K562 (cell line): ENCODE data around the gene CMTM4. TPM values are rescaled to one million over a fixed set of nuclear protein-coding genes. Genes with fewer than 3 reads are reported as not detected.

Source experiments
- ATAC-seq: fragments of 200-7000 bp; cut with Tn5 transposase; 3 replicates; pipeline ENCODE4 v1.9.1; 2020; ENCODE audit warnings: moderate library complexity
- BruUV-seq: library from RNA; stranded (reverse); fragments of 400-500 nt; replicated peaks from 2 replicates; lab custom pipeline; 2021; lab: Mats Ljungman, UMichigan
- CTCF ChIA-PET: fragments of 300-600 bp; formaldehyde crosslinking; extraction: SDS; loops from one replicate; lab custom pipeline; 2021; ENCODE audit warnings: low intra/inter-chr PET ratio; lab: Yijun Ruan, JAX
- POLR2A ChIA-PET: fragments of 300-600, 350-650 bp; sonication (Branson Sonifier 250); formaldehyde crosslinking; extraction: SDS; loops from one replicate; lab custom pipeline; 2021; ENCODE audit warnings: antibody characterized with exemption, inconsistent platforms; lab: Yijun Ruan, JAX
- DNase-seq, 4 experiments: peaks; one replicate each; pipeline versions ENCODE4 v3.0.0 to v3.0.0-alpha.2; 2011 to 2018; ENCODE audit warnings: low spot score in 3 of 4, mixed read lengths in 3 of 4; ENCODE audit errors: extremely low read depth in 1 of 4
- FAIRE-seq: peaks from 2 replicates; lab custom pipeline; 2011; peaks lifted over from hg19 to GRCh38; lab: Jason Lieb, UNC
- H2AFZ ChIP-seq: 2 replicates; pipeline ENCODE4 v1.6.0; 2011; ENCODE audit warnings: low read depth, low read length, control low read depth, inconsistent platforms
- H3K27ac ChIP-seq: fragments of 200-600 bp; 3 replicates; pipeline ENCODE4 v1.8.0; 2011; ENCODE audit warnings: low read depth, mild to moderate bottlenecking, control low read depth, inconsistent platforms, low read length, moderate library complexity, mixed read lengths; ENCODE audit errors: extremely low read depth
- H3K27me3 ChIP-seq, 2 experiments: fragments of 300-600 bp in 1 of 2; 2 replicates in 1 of 2; 3 replicates in 1 of 2; pipeline versions ENCODE4 v1.6.0 to v1.8.0; 2011; ENCODE audit warnings: inconsistent platforms in 2 of 2, low read length in 2 of 2, mild to moderate bottlenecking in 1 of 2, mixed read lengths in 1 of 2, moderate library complexity in 1 of 2; ENCODE audit not compliant: control insufficient read depth in 2 of 2, insufficient read depth in 2 of 2
- H3K36me3 ChIP-seq: fragments of 300-600 bp; 3 replicates; pipeline ENCODE4 v1.8.0; 2011; ENCODE audit warnings: mild to moderate bottlenecking, low read length, inconsistent platforms; ENCODE audit not compliant: control insufficient read depth, insufficient read depth
- H3K4me1 ChIP-seq, 2 experiments: fragments of 200-600 bp in 1 of 2; replicated peaks in 1 of 2; 2 replicates in 1 of 2; 3 replicates in 1 of 2; pipeline versions ENCODE4 v1.5.1 to v1.8.0; 2011; ENCODE audit warnings: inconsistent platforms in 2 of 2, low read length in 2 of 2, mild to moderate bottlenecking in 1 of 2, mixed read lengths in 1 of 2, moderate library complexity in 1 of 2; ENCODE audit not compliant: control insufficient read depth in 2 of 2, insufficient read depth in 2 of 2
- H3K4me2 ChIP-seq: 2 replicates; pipeline ENCODE4 v1.6.1; 2011; ENCODE audit warnings: low read length, control low read depth, inconsistent platforms, mixed read lengths; ENCODE audit not compliant: insufficient read depth
- H3K4me3 ChIP-seq: fragments of 200-600 bp; sonication (generic), shearing (Covaris generic); 2 replicates; pipeline ENCODE4 v1.5.1; 2016; ENCODE audit warnings: control low read depth, inconsistent platforms
- H3K79me2 ChIP-seq: fragments of 200-600 bp; 3 replicates; pipeline ENCODE4 v1.8.0; 2011; ENCODE audit warnings: low read length, inconsistent platforms; ENCODE audit not compliant: control insufficient read depth, insufficient read depth
- H3K9ac ChIP-seq, 2 experiments: 2 replicates each; pipeline versions ENCODE4 v1.6.0 to v1.6.1; 2011; ENCODE audit warnings: low read depth in 2 of 2, low read length in 2 of 2, control low read depth in 1 of 2, inconsistent platforms in 1 of 2, mild to moderate bottlenecking in 1 of 2, mixed read lengths in 1 of 2; ENCODE audit not compliant: insufficient read depth in 1 of 2
- H3K9me1 ChIP-seq: one replicate; pipeline ENCODE4 v1.6.0; 2011; ENCODE audit warnings: inconsistent platforms, mild to moderate bottlenecking, low read length, moderate library complexity; ENCODE audit not compliant: control insufficient read depth, insufficient read depth
- H3K9me3 ChIP-seq: replicated peaks from 2 replicates; pipeline ENCODE4 v1.5.1; 2011; ENCODE audit warnings: low read depth, low read length, inconsistent platforms; ENCODE audit not compliant: control insufficient read depth, insufficient read depth
- H4K20me1 ChIP-seq: replicated peaks from 2 replicates; pipeline ENCODE4 v1.6.1; 2011; ENCODE audit warnings: low read length, inconsistent platforms, mixed read lengths; ENCODE audit not compliant: control insufficient read depth, insufficient read depth
- DACH1 ChIP-seq: fragments of 450-650 bp; IDR thresholded peaks from 2 replicates; pipeline ENCODE4 v1.6.1; 2018; ENCODE audit not compliant: partially characterized antibody
- GABPB2 ChIP-seq: fragments of 250-450 bp; sonication (Bioruptor Pico); conservative IDR thresholded peaks from 2 replicates; pipeline ENCODE4 v1.5.1; 2021; ENCODE audit warnings: mild to moderate bottlenecking
- MEF2D ChIP-seq: conservative IDR thresholded peaks from 2 replicates; pipeline ENCODE4 v1.6.1; 2016; ENCODE audit warnings: low read depth, missing genetic modification characterization, missing compliant biosample characterization
- MEIS2 ChIP-seq: fragments of 450-650 bp; IDR thresholded peaks from 2 replicates; pipeline ENCODE4 v1.6.1; 2014; ENCODE audit warnings: mild to moderate bottlenecking; ENCODE audit not compliant: partially characterized antibody
- ZFP30 ChIP-seq: fragments of 250-450 bp; sonication (Bioruptor Pico); IDR thresholded peaks from 2 replicates; pipeline ENCODE4 v1.8.0; 2022; ENCODE audit warnings: moderate library complexity, mild to moderate bottlenecking, inconsistent platforms, borderline replicate concordance
- WGBS: fragments of 100-300 bp; shearing (Covaris generic); methylation state at CpG from one replicate; pipeline ENCODE4 v1.1.6; 2016; ENCODE audit warnings: low coverage, mixed read lengths; ENCODE audit not compliant: insufficient coverage; ENCODE audit errors: missing lambda C conversion rate; 5-methylcytosine and 5-hydroxymethylcytosine counted together
- in situ Hi-C: fragments of 300-500 bp; cut with MboI; formaldehyde crosslinking; loops from 4 replicates; pipeline ENCODE4 v1.15.0; 2018; ENCODE audit warnings: inconsistent platforms, mixed read lengths
- intact Hi-C: fragments of 100-400 bp; cut with micrococcal nuclease; formaldehyde crosslinking; loops from 2 replicates; pipeline ENCODE4 v1.14.2; 2022
- polyA plus RNA-seq, 8 experiments: library from polyadenylated mRNA; depleted of rRNA in 4 of 8; stranded (reverse) in 5 of 8; unstranded in 3 of 8; fragments of >200 nt; fragmentation: Nextera tagmentation in 2 of 8; fragmentation: Illumina TruSeq in 1 of 8; extraction: Ambion mirVana in 2 of 8; extraction: Trizol in 1 of 8; gene quantifications; 2 replicates each; pipeline versions ENCODE4 v1.2.1 to v1.2.3, GENCODE V29; 2011 to 2014; ENCODE audit warnings: inconsistent platforms in 1 of 8, missing spikeins in 1 of 8
- total RNA-seq, 7 experiments: library from RNA; depleted of rRNA in 6 of 7; stranded (reverse); fragments of >200 nt in 6 of 7; fragmentation: Illumina TruSeq in 2 of 7; extraction: Trizol in 2 of 7; gene quantifications; 2 replicates each; pipeline versions ENCODE4 v1.2.1 to v1.2.3, GENCODE V29; 2011 to 2021; ENCODE audit warnings: low replicate concordance in 1 of 7
- TF ChIP-seq, protein P1 (sequence below): fragments of 250-450 bp; sonication (Bioruptor Pico); IDR thresholded peaks from 2 replicates; pipeline ENCODE4 v1.4.0; 2020; ENCODE audit warnings: mild to moderate bottlenecking, moderate library complexity
- TF ChIP-seq, protein P2 (sequence below): fragments of 250-450 bp; sonication (Bioruptor Pico); IDR thresholded peaks from 2 replicates; pipeline ENCODE4 v1.8.0; 2021; ENCODE audit warnings: moderate library complexity, mild to moderate bottlenecking, inconsistent platforms

The CMTM4 gene
- total and polyA plus RNA-seq, 9 of the 15 experiments (the other 6 are each of a cell fraction or from before 2014, with no cell fraction given) = 2.0 to 21.3 (median 12.5) TPM

DNA sequence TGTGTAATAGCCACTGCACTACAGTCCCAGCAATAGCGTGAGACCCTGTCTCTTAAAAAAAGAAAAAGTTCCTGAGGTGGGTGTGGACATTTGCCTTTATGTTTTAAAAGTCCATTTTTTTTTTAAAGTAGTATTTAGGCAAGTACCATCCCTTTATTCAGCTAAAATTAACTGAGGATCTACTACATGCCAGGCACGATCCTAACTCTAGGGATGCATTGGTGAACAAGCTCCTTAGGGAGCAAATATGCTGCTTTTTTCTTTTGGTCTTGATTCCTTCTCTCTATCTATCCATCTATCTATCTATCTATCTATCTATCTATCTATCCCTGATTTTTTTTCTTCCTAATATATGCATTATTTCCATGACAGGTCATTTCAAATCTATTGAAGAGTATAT, 47.4 kb downstream of the CMTM4 start:
- Histone ChIP-seq H3K4me2 (no peak overlapping the region), H3K9me1 (no peaks in the 10 kb centered on the region), H3K4me3 (no peak overlapping the region), H3K9me3 (no peaks in the 10 kb centered on the region), H3K36me3 (no peaks in the 10 kb centered on the region), H4K20me1 (peaks cover 3% of the 10 kb centered on the region; the same call in 1 of the 2 replicates), H3K4me1 (peaks cover 0 to 7% of the 10 kb centered on the region in 2 experiments; a peak in 3 of 5 replicates), H2AFZ (no peak overlapping the region), H3K9ac (no peak overlapping the region), H3K79me2 (peaks cover 6% of the 10 kb centered on the region; the same call in 1 of the 3 replicates), H3K27me3 (no peaks in the 10 kb centered on the region), H3K27ac (no peak overlapping the region)
- DNase-seq = no peak
- TF ChIP-seq, protein P1, sequence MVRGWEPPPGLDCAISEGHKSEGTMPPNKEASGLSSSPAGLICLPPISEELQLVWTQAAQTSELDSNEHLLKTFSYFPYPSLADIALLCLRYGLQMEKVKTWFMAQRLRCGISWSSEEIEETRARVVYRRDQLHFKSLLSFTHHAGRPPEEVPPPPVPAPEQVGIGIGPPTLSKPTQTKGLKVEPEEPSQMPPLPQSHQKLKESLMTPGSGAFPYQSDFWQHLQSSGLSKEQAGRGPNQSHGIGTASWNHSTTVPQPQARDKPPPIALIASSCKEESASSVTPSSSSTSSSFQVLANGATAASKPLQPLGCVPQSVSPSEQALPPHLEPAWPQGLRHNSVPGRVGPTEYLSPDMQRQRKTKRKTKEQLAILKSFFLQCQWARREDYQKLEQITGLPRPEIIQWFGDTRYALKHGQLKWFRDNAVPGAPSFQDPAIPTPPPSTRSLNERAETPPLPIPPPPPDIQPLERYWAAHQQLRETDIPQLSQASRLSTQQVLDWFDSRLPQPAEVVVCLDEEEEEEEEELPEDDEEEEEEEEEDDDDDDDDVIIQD (CRISPR knock-in tag) = no peak
- TF ChIP-seq, protein P2, sequence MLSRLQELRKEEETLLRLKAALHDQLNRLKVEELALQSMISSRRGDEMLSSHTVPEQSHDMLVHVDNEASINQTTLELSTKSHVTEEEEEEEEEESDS = no peak
- no peak for TF ChIP-seq GABPB2 (CRISPR knock-in tag)
- no peak for TF ChIP-seq MEIS2
- TF ChIP-seq ZFP30 (CRISPR knock-in tag) = no peak
- no peak for TF ChIP-seq MEF2D (tag)
- TF ChIP-seq DACH1 = peak; percentile 73
- intact Hi-C loops = no loop called here
- CTCF ChIA-PET = interaction anchor here (0.7 kb wide), 1 partner anchor 329 kb away, joined by 3 read pairs; no protein-coding TSS in a partner anchor
- ATAC-seq = no peak
- BruUV-seq = no TSS peak
- 58% methylated on average over 2 of the region's 2 CpGs for WGBS
- in situ Hi-C loops = no loop called here
- no peak for FAIRE-seq
- POLR2A ChIA-PET = no interaction called here
